OCI-LY3 (cell line): ENCODE measurements around the gene FCMR.

Experiments
- H2AFZ ChIP-seq: fragments of 200-600, 300-600 bp; shearing (Covaris generic); 2 replicates; pipeline ENCODE4 v1.6.0; 2014; ENCODE audit warnings: antibody characterized with exemption, low read depth, low read length
- H3K27ac ChIP-seq: fragments of 200-600, 300-600 bp; sonication (generic); 2 replicates; pipeline ENCODE4 v1.5.1; 2014; ENCODE audit warnings: mild to moderate bottlenecking, low read length, moderate library complexity, mixed read lengths
- H3K27me3 ChIP-seq: fragments of 200-600, 300-600 bp; sonication (generic); 2 replicates; pipeline ENCODE4 v1.6.1; 2014; ENCODE audit warnings: low read depth, low read length, mixed read lengths
- H3K36me3 ChIP-seq: fragments of 200-600, 300-600 bp; sonication (generic); replicated peaks from 2 replicates; pipeline ENCODE3; 2014; ENCODE audit warnings: low read depth, low read length, mixed read lengths
- H3K4me1 ChIP-seq: fragments of 300-600, 200-600 bp; sonication (generic); 2 replicates; pipeline ENCODE4 v1.6.1; 2014; ENCODE audit warnings: low read length, mixed read lengths
- H3K4me2 ChIP-seq: fragments of 200-600, 300-600 bp; sonication (generic); 2 replicates; pipeline ENCODE4 v1.6.1; 2014; ENCODE audit warnings: low read length, mixed read lengths
- H3K4me3 ChIP-seq: fragments of 300-600, 200-600 bp; sonication (generic); 2 replicates; pipeline ENCODE4 v1.5.1; 2014; ENCODE audit warnings: antibody characterized with exemption, mild to moderate bottlenecking, low read length, moderate library complexity
- H3K79me2 ChIP-seq: fragments of 300-600, 200-600 bp; shearing (Covaris generic); 2 replicates; pipeline ENCODE4 v1.6.1; 2014; ENCODE audit warnings: mild to moderate bottlenecking, low read length, mixed read lengths
- H3K9ac ChIP-seq: fragments of 300-600, 200-600 bp; shearing (Covaris generic); 2 replicates; pipeline ENCODE4 v1.6.0; 2014; ENCODE audit warnings: mild to moderate bottlenecking, low read length, moderate library complexity
- H3K9me3 ChIP-seq: fragments of 200-600, 300-600 bp; shearing (Covaris generic); 2 replicates; pipeline ENCODE4 v1.6.1; 2014; ENCODE audit warnings: low read length, mixed read lengths; ENCODE audit not compliant: insufficient read depth
- H4K20me1 ChIP-seq: fragments of 200-600, 300-600 bp; sonication (generic); 2 replicates; pipeline ENCODE4 v1.6.1; 2016; ENCODE audit warnings: low read length, mixed read lengths; ENCODE audit not compliant: insufficient read depth
- CTCF ChIP-seq: fragments of 200-600, 300-600 bp; sonication (generic); IDR thresholded peaks from 2 replicates; pipeline ENCODE4 v1.5.1; 2014; ENCODE audit warnings: antibody characterized with exemption, low read length, low read depth
- EZH2phosphoT487 ChIP-seq: fragments of 200-600 bp; shearing (Covaris generic); IDR thresholded peaks from 2 replicates; pipeline ENCODE4 v1.6.1; 2018; ENCODE audit warnings: antibody characterized with exemption, mixed run types, low read depth

FCMR gene

DNA sequence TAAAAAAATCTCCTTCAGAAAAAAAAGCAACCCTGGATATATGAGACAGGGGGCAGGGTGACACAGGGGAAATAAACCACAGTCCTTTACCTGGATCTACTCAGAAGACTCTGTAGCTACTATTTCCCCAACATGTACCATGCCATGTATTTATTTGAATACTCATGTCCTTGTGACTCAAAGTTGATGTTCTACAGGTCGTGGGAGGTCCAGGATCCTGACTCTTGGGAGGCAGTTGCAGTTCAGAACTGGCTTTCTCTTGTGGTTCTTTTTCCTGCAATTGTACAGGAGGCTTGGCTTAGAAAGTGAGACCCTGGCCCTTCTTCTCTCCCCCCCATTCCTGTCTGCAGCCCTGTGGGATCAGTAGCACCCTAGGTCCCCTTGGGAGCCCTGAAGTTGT, 30.3 kb downstream of the FCMR start:
- no peak overlapping the region for H3K27ac ChIP-seq
- peaks cover 19% of the 10 kb centered on the region for H3K4me1 ChIP-seq
- no peaks in the 10 kb centered on the region for H4K20me1 ChIP-seq
- H3K27me3 ChIP-seq, result peaks cover 41% of the 10 kb centered on the region
- no peak for TF ChIP-seq CTCF
- no peak for TF ChIP-seq EZH2phosphoT487
- no peaks in the 10 kb centered on the region for H3K79me2 ChIP-seq
- no peak overlapping the region for H2AFZ ChIP-seq
- no peaks in the 10 kb centered on the region for H3K9me3 ChIP-seq
- no peak overlapping the region for H3K4me2 ChIP-seq
- H3K9ac ChIP-seq, result no peak overlapping the region
- H3K36me3 ChIP-seq, result no peaks in the 10 kb centered on the region
- no peak overlapping the region for H3K4me3 ChIP-seq

GRCh38 chr1:206890125-206891060, 31.3 kb downstream of the FCMR start:
- TF ChIP-seq CTCF, result no peak
- no peak for TF ChIP-seq EZH2phosphoT487
- Histone ChIP-seq H3K4me2 (0 out of 2 replicates have a peak overlapping the region, but pooled peaks have one; percentile 10), H4K20me1 (no peaks in the 10 kb centered on the region)

DNA sequence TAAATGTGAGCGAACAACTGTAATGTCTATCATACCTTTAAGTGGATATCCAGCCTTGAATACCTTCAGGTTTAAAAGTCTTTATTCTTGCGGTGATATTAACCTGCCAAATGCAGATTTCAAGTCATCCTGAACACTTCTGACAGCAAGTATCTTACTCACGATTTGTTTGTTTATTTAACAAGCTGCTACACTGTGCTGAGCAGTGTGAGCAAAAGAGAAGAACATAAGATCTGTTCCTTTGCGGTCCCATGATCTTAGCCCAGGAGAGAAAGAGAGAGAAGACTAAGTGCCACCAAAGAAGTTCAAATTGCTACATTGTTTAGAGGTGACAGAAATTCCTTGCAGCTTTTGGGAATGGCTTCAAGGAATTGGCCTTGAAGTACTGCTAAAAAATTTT, 34.0 kb downstream of the FCMR start:
- no peak overlapping the region for H3K27ac ChIP-seq
- no peaks in the 10 kb centered on the region for H3K9me3 ChIP-seq
- H3K4me3 ChIP-seq, result no peak overlapping the region
- peaks cover 37% of the 10 kb centered on the region for H3K27me3 ChIP-seq
- H3K4me1 ChIP-seq, result peaks cover 8% of the 10 kb centered on the region
- H3K9ac ChIP-seq, result no peak overlapping the region
- no peaks in the 10 kb centered on the region for H3K79me2 ChIP-seq
- TF ChIP-seq EZH2phosphoT487 (no peak), CTCF (no peak)
- no peak overlapping the region for H2AFZ ChIP-seq
- no peaks in the 10 kb centered on the region for H4K20me1 ChIP-seq
- H3K36me3 ChIP-seq, result no peaks in the 10 kb centered on the region
- no peak overlapping the region for H3K4me2 ChIP-seq

More at GRCh38 chr1:206890125-206891060, 31.3 kb downstream of the FCMR start:
- no peak overlapping the region for H2AFZ ChIP-seq
- H3K9ac ChIP-seq, result no peak overlapping the region
- H3K79me2 ChIP-seq, result no peaks in the 10 kb centered on the region
- no peaks in the 10 kb centered on the region for H3K9me3 ChIP-seq
- peaks cover 19% of the 10 kb centered on the region for H3K4me1 ChIP-seq
- peaks cover 41% of the 10 kb centered on the region for H3K27me3 ChIP-seq
- no peak overlapping the region for H3K4me3 ChIP-seq
- H3K27ac ChIP-seq, result no peak overlapping the region
- H3K36me3 ChIP-seq, result no peaks in the 10 kb centered on the region

- TF ChIP-seq EZH2phosphoT487 (no peak), CTCF (no peak)
- no peaks in the 10 kb centered on the region for H3K79me2 ChIP-seq
- no peak overlapping the region for H3K4me3 ChIP-seq
- H3K9me3 ChIP-seq, result no peaks in the 10 kb centered on the region
- no peak overlapping the region for H3K9ac ChIP-seq
- H3K4me1 ChIP-seq, result peaks cover 8% of the 10 kb centered on the region
- no peaks in the 10 kb centered on the region for H3K36me3 ChIP-seq
- peaks cover 32% of the 10 kb centered on the region for H3K27me3 ChIP-seq
- H3K4me2 ChIP-seq, result no peak overlapping the region
- no peaks in the 10 kb centered on the region for H4K20me1 ChIP-seq
- no peak overlapping the region for H3K27ac ChIP-seq
- no peak overlapping the region for H2AFZ ChIP-seq
Observed at GRCh38 chr1:206886831-206887230, 34.9 kb downstream of the FCMR start.
